HG02852 (cell line): ENCODE results near the gene HSD17B11.
A peak's percentile ranks its signal among the peaks of the same experiment; 100 is the strongest.
"Not testable (repeated sequence)": the region's sequence is repeated elsewhere in the genome, so short reads cannot be mapped to it uniquely, and the experiment has no call there.

Experiments
- ATAC-seq: cut with Tn5 transposase; IDR thresholded peaks from one replicate; pipeline ENCODE4 v1.9.1; 2021; ENCODE audit warnings: mild to moderate bottlenecking, moderate library complexity; ENCODE audit not compliant: unreplicated experiment

The HSD17B11 gene

DNA sequence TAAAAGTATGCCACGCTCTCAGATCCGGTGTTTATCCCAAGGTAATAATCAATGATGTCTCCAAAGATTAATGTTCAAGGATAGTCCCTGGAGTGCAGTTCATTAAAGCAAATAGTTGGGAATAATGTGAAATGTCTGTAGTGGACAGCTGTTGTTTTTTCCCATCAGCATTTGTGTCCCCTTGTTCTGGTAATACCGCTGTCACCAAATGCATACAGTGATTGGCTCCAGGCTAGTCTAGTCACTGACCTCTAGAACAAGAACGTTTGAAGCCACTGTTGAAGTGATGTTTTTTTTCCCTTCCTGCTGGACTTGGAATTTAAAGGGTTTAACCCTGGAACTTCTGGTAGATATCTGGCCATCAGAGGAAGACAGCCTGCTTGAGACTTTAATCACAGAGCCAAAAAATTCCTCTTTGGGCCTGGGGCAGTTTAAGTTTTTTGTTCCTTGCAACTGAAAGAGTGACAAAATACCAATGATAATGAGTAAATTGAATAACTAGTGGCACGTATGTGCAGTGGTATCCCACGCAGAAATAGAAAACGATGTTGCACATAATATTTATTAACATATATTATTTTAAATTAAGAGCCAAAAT, 30.6 kb downstream of the HSD17B11 start:
- no peak for ATAC-seq

DNA sequence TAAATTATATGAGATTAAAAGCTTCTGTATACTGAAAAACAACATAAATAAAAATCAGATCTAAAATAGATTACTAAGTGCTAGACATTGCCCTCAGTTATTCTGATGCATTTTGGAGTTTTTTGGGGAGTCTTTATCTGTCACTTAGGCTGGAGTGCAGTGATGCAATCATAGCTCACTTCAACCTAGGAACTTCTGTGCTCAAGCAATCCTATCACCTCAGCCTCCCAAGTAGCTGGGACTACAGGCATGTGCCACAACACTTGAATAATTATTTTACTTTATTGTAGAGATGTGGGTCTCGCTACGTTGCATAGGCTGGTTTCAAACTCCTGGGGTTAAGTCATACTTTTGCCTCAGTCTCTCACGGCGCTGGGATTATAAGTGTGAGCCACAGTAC, 31.7 kb downstream of the HSD17B11 start:
- ATAC-seq = no peak

DNA sequence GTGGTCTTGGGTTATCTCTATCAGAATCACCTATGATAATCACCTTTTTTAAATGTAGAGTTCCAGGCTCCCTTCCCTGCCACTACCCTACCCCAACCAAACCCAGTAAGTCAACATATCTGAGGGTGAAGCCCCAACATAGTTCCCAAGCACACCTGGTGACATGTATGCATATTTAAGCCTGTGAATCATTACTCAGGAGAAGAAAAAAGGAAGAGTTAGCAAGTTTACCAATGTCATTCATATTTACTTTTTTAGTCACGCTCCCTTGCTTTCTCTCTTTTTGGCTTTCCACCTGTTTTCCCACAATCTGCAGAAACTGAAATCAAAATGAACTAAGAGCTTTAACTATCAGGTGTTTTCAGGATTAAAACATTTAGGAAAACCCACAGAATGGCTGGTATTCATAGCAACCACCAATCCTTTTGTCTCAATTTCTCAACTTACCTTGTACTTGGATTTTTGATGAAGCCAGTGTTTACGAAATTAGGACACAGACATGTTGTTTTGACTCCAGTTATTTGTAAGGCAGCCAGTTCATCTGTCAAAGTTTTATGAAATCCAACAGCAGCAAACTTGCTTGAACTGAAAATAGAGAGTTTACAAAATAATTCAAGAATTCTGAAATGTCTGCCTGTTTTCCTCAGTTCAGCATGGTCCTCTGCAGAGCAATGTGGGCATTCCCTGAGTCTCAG, 34.0 kb downstream of the HSD17B11 start:
- no peak for ATAC-seq

- no peak for ATAC-seq
These were observed 36.6 kb downstream of the HSD17B11 start for GRCh38 chr4:87354168-87355102.

DNA sequence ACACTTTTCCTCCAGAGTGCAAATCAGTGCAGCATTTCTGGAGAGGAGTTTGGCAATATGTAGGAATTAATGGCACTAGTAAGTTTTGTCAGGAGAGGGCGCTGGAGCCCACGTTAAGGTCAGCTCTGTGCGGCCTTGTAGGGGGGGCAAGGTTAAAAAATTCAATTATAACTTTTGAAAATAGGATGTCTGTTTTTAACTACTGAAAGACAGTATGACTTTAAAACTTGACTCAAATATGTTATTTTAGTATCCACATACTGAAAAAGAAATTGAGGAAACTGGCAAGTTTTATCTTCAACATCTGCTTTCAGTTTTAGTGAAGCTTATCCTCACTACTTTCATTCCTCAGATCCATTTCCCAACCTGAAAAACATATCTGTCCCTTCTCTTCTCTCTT, 37.4 kb downstream of the HSD17B11 start:
- ATAC-seq = peak; percentile 94

DNA sequence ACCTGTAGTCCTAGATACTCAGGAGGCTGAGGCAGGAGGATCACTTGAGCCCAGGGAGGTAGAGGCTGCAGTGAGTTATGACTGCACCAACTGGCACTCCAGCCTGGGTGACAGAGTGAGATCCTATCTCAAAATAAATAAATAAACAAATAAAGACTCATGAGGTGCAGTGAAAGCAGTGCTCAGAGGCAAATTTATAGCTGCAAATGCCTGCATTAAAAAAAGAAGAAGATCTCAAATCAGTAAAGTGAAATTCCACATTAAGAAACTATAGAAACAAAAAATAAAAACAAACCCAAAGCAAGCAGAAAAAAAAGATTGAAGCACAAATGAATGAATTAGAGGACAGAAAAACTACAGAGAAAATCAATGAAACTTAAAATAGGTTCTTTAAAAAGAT, 45.8 kb downstream of the HSD17B11 start:
- no peak for ATAC-seq

DNA sequence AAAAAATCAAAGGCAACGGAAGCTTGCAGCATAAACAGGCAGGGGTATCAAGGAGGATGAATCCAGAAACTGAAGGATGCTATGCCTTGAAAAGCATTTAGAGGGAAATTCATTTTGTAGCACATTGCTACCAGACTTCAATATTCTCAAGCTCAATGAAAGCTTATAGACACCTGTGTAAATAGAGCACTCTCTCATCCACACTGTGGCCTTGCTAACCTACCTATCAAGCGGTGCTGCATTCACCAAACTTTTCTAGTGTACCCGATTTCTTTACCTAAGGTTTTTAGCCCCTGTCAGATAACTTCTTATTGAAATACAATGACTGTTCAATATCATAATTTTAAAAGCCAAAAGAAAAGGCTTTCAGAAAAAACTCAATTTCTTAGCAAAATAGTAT, 48.1 kb downstream of the HSD17B11 start:
- no peak for ATAC-seq

DNA sequence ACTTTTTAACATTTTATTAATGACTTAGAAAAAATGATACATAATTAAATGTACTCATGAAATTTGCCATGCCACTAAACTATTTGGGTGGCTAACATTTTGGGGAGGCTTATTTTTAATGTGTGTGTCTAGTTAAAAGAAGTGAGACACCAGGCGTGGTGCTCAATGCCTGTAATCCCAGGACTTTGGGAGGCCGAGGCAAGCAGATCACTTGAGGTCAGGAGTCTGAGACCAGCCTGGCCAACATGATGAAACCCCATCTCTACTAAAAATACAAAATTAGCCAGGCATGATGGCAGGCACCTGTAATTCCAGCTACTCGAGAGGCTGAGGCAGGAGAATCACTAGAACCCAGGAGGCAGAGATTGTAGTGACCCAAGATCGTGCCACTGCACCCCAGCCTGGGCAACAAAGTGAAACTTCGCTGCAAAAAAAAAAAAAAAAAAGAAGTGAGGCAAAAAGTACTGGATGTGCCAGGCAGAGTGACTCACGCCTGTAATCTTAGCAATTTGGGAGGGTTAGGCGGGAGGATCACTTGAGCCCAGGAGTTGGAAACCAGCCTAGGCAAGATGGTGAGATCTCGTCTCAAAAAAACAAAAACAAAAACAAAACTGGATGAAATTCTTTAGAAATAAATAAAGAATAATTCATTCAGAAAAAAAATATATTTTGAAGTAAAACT, 48.9 kb downstream of the HSD17B11 start:
- ATAC-seq = not testable (repeated sequence)

GRCh38 chr4:87339440-87339839, 51.5 kb downstream of the HSD17B11 start:
- ATAC-seq = no peak

- no peak for ATAC-seq
These were observed 53.6 kb downstream of the HSD17B11 start for GRCh38 chr4:87337361-87337760.

DNA sequence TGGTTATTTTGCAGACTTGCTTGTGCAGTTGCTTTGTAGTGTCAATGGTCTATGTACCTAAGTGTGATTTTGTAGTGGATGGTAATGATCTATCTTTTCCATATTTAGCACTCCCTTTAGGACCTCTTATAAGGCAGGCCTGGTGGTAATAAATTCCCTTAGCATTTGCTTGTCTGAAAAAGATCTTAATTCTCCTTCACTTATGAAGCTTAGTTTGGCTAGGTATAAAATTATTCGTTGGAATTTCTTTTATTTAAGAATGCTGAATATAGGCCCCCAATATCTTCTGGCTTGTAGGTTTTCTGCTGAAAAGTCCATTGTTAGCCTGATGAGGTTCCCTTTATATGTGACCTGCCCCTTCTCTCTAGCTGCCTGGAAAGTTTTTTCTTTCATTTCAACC, 57.7 kb downstream of the HSD17B11 start:
- no peak for ATAC-seq

DNA sequence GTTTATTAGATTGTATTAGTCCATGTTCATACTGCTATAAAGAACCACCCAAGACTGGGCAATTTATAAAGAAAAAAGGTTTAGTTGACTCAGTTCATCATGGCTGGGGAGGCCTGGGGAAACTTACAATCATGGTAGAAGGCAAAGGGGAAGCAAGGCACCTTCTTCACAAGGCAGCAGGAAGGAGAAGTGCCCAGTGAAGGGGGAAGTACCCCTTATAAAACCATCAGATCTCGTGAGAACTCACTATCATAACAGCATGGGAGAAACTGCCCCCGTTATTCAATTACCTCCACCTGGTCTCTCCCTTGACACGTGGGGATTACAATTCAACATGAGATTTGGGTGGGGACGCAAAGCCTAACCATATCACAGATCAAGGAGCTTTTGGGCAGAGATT, 60.2 kb downstream of the HSD17B11 start:
- no peak for ATAC-seq

DNA sequence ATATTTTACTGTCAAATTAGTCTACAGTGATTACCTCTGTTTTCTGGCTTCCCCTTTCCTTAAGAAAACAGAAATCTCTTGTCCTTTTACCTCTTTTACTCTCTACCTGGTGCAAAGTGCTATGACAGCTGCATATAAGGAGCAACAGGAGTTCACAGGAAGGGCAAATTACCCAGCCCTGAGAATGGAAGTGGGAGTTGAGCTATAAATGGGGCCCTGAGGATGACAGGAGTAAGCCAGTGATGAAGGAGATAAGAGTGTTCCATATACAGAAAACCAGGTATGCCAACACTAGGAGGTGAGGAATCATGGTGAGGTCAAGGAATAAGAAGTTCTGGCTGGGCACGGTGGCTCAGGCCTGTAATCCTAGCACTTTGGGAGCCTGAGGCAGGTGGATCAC, 63.9 kb downstream of the HSD17B11 start:
- no peak for ATAC-seq

GRCh38 chr4:87326460-87326859, 64.5 kb downstream of the HSD17B11 start:
- no peak for ATAC-seq

DNA sequence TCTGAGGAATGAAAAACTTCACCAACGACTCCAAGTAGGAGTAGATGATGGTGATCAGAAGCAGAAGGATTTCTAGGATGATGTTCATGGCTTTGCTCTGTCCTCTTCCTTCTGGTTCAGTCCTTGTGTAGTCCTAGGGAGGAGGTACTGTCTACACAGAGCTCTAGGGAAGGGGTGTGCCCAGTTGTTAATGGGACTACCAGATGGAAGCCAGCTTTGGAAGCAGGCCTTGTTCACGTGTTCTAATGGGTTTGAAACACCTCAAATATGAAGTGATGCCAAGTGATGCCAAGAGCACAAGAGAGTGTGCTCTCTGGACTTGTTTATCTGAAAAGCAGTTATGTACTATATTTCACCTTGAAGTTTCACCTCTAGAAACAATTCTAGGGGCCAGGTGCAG, 68.2 kb downstream of the HSD17B11 start, which contains the start of gene HSD17B13:
TSS of gene HSD17B13 (minus strand) at position 129 of the 400 bp plus-strand sequence. CDS start at position 88, 41 bp downstream.
- ATAC-seq = no peak

DNA sequence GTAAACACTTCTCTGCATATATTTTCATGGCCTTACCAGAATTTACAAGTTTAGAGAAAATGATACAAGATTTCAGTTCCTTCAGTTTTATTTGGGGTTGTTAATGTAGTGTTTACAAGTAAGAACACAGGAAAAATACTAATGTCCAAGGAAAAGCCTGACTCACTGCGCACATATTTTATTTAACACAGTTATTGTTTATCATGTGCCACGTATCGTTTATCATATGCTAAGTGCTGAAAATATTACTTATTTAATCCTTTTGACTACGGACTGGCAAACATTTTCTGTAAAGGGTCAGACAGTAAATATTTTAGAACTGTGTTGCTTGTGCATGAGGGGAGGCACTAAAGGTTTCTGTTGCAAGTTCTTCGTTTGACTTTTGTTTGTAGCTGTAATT, 69.1 kb downstream of the HSD17B11 start:
- no peak for ATAC-seq

DNA sequence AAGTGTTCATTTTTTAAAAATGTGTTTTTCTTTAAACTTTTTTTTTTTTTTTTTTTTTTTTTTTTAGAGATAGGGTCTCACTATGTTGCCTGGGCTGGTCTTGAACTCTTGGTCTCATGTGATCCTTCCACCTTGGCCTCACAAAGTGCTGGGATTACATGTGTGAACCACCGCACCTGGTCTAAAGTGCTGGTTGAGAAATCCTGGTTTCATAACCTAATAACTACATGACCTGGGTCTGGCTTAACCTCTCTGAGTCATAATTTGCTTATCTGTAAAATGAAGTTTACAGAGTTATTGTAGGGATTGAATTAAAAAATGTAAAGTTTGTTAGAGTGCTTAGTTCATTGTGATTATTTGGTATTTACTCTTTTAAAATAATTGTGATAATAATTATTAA, 73.5 kb downstream of the HSD17B11 start:
- ATAC-seq = no peak

DNA sequence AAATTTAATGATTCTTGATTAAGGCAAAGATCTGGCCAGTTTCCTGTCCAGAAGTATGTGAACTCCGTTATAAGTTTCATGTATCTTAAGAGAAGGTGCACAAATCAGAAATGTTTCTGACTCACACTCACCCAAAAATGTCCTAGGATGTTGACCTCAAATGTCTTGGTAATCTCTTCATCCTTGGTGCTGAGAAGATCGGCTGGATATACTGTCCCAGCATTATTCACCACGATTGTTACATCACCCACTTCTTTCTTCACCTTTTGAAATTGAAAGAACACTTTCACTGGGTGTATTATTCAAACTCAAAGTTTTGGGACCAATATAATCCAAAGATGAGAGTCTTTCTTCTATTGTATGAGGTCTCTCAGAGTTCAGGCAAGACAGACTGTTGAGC, 74.0 kb downstream of the HSD17B11 start:
- ATAC-seq = no peak

GRCh38 chr4:87315000-87315399, 76.0 kb downstream of the HSD17B11 start:
- not testable (repeated sequence) for ATAC-seq

DNA sequence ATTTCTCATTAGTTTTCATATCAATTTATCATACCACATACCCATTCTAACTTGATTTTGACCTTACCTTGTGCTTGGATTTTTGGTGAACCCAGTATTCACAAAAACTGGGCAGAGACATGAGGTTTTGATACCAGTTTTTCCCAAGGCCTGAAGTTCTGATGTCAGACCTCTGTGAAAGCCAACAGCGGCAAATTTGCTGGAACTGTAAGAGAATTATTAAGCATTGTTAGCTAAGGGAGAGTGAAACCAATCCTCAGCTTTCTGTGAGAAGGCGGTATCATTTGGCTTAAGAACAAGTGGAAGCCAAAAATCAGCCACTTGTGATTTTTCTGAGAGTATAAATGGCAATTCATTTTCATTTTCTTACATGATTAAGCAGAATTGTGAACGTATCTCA, 77.2 kb downstream of the HSD17B11 start:
- no peak for ATAC-seq

- ATAC-seq = no peak
These were observed 79.3 kb downstream of the HSD17B11 start for GRCh38 chr4:87311684-87312083.
